ENCODE measurements around the gene SH3RF3.

Gene SH3RF3

DNA sequence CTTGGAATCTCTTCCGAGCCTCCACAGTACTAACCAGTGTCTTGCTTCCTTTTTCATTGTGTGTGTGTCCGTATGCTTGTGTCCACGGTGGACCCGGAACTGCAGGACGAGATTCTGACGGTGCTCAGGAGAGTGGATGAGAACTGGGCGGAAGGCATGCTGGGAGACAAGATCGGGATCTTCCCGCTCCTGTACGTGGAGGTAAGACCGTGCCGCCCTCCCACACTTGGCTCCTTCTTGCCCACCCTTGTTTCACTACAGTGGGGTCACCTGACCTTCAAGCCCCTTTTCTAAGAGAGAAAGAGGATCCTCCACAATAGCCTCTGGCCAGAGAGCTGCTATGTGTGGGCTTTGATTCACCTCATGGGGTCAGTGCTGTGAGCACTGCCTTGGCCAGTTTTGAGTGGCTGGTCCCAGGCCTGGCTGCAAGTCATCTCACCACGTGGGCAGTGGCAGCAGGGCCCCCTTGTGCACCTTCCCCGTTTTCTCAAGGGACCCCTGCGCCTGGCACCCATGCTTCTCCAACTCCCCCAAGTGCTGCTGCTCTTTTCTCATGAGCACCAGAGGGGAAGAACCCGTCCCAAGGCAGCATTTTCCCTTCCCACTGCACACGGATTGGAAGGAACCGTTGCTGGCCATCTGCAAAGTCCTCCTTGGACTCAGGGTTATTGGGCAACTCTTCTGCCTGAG, 242.6 kb downstream of the SH3RF3 start:
- no peaks in the 10 kb centered on the region for H3K9me3 ChIP-seq (ENCODE audit: insufficient read depth, low read length)
- DNase-seq (ENCODE audit: low read depth, low spot score) = no peak
- no peaks in the 10 kb centered on the region for H3K36me3 ChIP-seq (ENCODE audit: insufficient read depth, insufficient read length, low read length)
- TF ChIP-seq YY1 (IDR thresholded peaks at IDR 0.05; ENCODE audit: insufficient read depth, insufficient read length) = no peak
- no peak for TF ChIP-seq SUZ12 (IDR thresholded peaks at IDR 0.05; ENCODE audit: extremely low read depth, insufficient read depth, insufficient read length)
- no peak for TF ChIP-seq ZNF274 (IDR thresholded peaks at IDR 0.05; ENCODE audit: low read depth, low read length)
- no peak overlapping the region for H3K9ac ChIP-seq (ENCODE audit: insufficient read length, low read depth)
- no peaks in the 10 kb centered on the region for H3K27me3 ChIP-seq (ENCODE audit: insufficient read depth, insufficient read length)
- H3K4me3 ChIP-seq (ENCODE audit: insufficient read length, low read depth) = no peak overlapping the region
- H3K4me1 ChIP-seq (ENCODE audit: insufficient read depth, insufficient read length) = no peaks in the 10 kb centered on the region

DNA sequence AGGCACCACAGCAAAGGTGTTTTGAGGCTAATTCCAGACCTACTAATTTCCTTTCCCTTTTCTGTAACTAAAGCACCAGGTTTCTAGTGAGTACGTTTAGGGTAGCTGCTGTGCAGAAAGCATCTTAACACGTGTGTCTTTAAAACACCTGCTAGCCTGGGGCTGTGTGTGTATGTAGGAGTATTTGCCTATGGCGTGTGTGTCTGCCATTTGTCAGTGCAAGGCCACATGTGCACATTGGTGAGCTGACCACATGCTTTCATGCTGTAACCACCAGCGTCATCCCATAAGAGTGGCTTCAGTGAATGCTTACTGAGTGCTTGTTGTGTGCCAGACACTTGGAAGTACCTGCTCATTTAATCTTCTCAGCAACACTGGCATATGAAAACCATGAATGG, 243.2 kb downstream of the SH3RF3 start:
- Histone ChIP-seq H3K27me3 (ENCODE audit: insufficient read depth, insufficient read length) (peaks cover 1% of the 10 kb centered on the region), H3K9ac (ENCODE audit: insufficient read length, low read depth) (no peak overlapping the region), H3K4me3 (ENCODE audit: insufficient read length, low read depth) (no peak overlapping the region), H3K4me1 (ENCODE audit: insufficient read depth, insufficient read length) (no peaks in the 10 kb centered on the region), H3K36me3 (ENCODE audit: insufficient read depth, insufficient read length, low read length) (no peaks in the 10 kb centered on the region), H3K9me3 (ENCODE audit: insufficient read depth, low read length) (no peaks in the 10 kb centered on the region)
- TF ChIP-seq ZNF274 (IDR thresholded peaks at IDR 0.05; ENCODE audit: low read depth, low read length) (no peak), SUZ12 (IDR thresholded peaks at IDR 0.05; ENCODE audit: extremely low read depth, insufficient read depth, insufficient read length) (no peak), YY1 (IDR thresholded peaks at IDR 0.05; ENCODE audit: insufficient read depth, insufficient read length) (no peak)
- DNase-seq (ENCODE audit: low read depth, low spot score) = no peak

DNA sequence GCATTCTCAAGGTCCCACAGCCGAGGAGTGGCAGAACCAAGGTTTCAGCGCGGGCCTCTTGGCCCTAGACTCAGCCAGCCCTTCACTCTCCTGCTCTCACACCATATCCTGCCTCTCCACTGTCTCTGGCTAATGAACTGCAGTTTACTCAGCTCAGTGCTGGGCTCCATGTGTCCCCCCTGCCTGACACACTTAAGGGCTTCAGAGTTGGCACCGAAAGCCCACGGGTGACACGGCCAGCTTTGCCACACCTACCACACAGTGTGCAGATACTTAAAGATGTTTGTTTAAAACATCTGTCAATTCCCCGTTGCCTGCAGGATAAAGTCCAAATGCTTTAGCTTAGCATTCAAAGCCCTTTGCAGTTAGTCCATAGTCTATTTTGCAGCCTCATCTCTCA, 243.6 kb downstream of the SH3RF3 start:
- H3K9ac ChIP-seq (ENCODE audit: insufficient read length, low read depth) = no peak overlapping the region
- H3K36me3 ChIP-seq (ENCODE audit: insufficient read depth, insufficient read length, low read length) = no peaks in the 10 kb centered on the region
- DNase-seq (ENCODE audit: low read depth, low spot score) = no peak
- TF ChIP-seq SUZ12 (IDR thresholded peaks at IDR 0.05; ENCODE audit: extremely low read depth, insufficient read depth, insufficient read length) = no peak
- TF ChIP-seq YY1 (IDR thresholded peaks at IDR 0.05; ENCODE audit: insufficient read depth, insufficient read length) = no peak
- TF ChIP-seq ZNF274 (IDR thresholded peaks at IDR 0.05; ENCODE audit: low read depth, low read length) = no peak
- no peak overlapping the region for H3K4me3 ChIP-seq (ENCODE audit: insufficient read length, low read depth)
- H3K4me1 ChIP-seq (ENCODE audit: insufficient read depth, insufficient read length) = no peaks in the 10 kb centered on the region
- H3K27me3 ChIP-seq (ENCODE audit: insufficient read depth, insufficient read length) = peaks cover 3% of the 10 kb centered on the region
- H3K9me3 ChIP-seq (ENCODE audit: insufficient read depth, low read length) = no peaks in the 10 kb centered on the region

DNA sequence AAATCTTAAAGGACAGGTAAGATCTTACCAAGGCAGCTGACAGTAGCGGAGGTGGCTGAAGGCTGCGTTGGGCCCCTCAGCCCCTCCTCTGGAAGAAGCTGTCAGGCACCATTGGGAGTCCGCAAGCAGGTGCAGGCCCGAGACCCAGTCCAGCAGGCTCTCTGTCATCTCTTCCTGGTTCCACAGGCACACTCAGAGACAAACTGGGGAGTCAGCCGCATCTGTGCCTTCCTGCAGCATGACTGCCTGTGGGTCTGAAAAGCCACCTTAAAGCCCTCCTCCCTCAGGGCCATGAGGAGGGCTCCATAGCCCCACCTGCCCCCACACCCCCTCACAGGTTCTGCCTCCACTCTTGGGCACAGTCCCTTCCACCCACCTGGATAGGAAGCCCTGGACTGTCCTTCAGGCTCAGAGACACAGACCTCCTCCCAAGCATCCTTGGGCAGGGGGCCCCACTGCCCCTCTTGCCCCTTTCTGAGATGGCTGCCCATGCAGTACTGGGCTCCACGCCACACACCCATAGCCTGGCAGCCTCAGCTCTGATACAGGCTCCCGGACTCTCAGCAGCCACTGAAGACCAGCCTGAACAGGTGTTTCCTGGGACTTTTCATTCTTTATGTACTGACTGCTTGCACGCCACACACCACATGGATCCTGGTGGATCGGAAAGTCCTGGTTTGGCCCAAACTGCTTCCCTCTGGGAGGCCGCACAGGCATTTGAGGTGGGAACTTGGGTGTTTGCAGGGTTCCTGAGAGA, 245.0 kb downstream of the SH3RF3 start:
- no peaks in the 10 kb centered on the region for H3K4me1 ChIP-seq (ENCODE audit: insufficient read depth, insufficient read length)
- H3K36me3 ChIP-seq (ENCODE audit: insufficient read depth, insufficient read length, low read length) = no peaks in the 10 kb centered on the region
- H3K9me3 ChIP-seq (ENCODE audit: insufficient read depth, low read length) = no peaks in the 10 kb centered on the region
- peaks cover 12% of the 10 kb centered on the region for H3K27me3 ChIP-seq (ENCODE audit: insufficient read depth, insufficient read length)
- TF ChIP-seq ZNF274 (IDR thresholded peaks at IDR 0.05; ENCODE audit: low read depth, low read length) (no peak), YY1 (IDR thresholded peaks at IDR 0.05; ENCODE audit: insufficient read depth, insufficient read length) (no peak), SUZ12 (IDR thresholded peaks at IDR 0.05; ENCODE audit: extremely low read depth, insufficient read depth, insufficient read length) (no peak)
- no peak overlapping the region for H3K9ac ChIP-seq (ENCODE audit: insufficient read length, low read depth)
- DNase-seq (ENCODE audit: low read depth, low spot score) = no peak
- H3K4me3 ChIP-seq (ENCODE audit: insufficient read length, low read depth) = no peak overlapping the region

DNA sequence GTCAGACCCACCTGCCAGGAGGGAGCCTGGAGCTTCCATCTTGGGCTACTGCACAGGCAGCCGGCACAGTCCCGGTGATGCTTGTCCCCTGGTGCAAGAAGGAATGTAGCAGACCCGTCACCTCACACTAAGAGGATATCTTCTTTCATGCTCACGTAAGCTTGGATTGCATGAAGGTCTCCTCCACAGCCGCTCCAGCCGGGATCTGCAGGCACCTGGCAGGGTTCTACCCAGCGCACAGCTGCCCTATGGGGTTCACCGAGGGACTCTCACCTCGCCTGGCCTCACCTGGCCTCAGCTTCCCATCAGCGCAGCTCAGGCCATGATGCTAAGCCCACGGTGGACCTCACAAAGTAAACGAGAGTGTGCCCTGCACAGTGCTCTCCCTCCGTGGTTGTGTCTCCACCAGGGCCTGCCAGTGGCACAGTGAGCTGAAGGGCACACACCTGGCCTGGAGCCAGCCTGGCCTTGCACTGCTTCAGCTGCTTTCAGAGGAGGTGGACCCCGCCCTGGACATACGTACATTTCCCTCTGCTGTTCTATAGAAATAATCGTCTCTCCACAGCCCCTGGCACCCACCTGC, 245.6 kb downstream of the SH3RF3 start:
- Histone ChIP-seq H3K4me3 (ENCODE audit: insufficient read length, low read depth) (no peak overlapping the region), H3K9me3 (ENCODE audit: insufficient read depth, low read length) (no peaks in the 10 kb centered on the region), H3K9ac (ENCODE audit: insufficient read length, low read depth) (no peak overlapping the region), H3K4me1 (ENCODE audit: insufficient read depth, insufficient read length) (no peaks in the 10 kb centered on the region), H3K27me3 (ENCODE audit: insufficient read depth, insufficient read length) (peaks cover 18% of the 10 kb centered on the region), H3K36me3 (ENCODE audit: insufficient read depth, insufficient read length, low read length) (no peaks in the 10 kb centered on the region)
- no peak for DNase-seq (ENCODE audit: low read depth, low spot score)
- TF ChIP-seq YY1 (IDR thresholded peaks at IDR 0.05; ENCODE audit: insufficient read depth, insufficient read length) = no peak
- TF ChIP-seq SUZ12 (IDR thresholded peaks at IDR 0.05; ENCODE audit: extremely low read depth, insufficient read depth, insufficient read length) = no peak
- no peak for TF ChIP-seq ZNF274 (IDR thresholded peaks at IDR 0.05; ENCODE audit: low read depth, low read length)

DNA sequence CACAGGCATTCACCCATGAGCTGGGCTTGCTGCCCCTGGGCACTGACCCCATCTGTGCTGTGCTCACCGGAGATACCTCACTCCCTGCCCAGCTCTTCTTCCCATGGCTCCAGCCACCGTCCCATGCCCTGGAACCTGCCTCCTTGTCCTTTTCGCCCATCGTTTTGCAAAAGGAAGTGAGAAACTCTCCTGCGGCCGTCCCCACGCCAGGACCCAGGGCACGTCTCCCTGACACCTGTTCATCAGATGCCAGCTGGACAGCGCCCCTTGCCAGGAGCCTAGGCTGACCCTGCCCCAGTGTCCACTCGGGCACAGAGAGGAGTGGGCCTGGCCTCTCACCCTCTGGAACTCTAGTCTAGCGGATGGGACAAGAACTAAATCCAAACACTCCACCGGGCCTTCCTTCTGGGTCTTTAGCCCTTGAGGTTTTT, 246.1 kb downstream of the SH3RF3 start:
- no peak overlapping the region for H3K9ac ChIP-seq (ENCODE audit: insufficient read length, low read depth)
- H3K4me1 ChIP-seq (ENCODE audit: insufficient read depth, insufficient read length) = no peaks in the 10 kb centered on the region
- no peak overlapping the region for H3K4me3 ChIP-seq (ENCODE audit: insufficient read length, low read depth)
- no peak for DNase-seq (ENCODE audit: low read depth, low spot score)
- H3K9me3 ChIP-seq (ENCODE audit: insufficient read depth, low read length) = no peaks in the 10 kb centered on the region
- H3K27me3 ChIP-seq (ENCODE audit: insufficient read depth, insufficient read length) = peaks cover 22% of the 10 kb centered on the region
- no peaks in the 10 kb centered on the region for H3K36me3 ChIP-seq (ENCODE audit: insufficient read depth, insufficient read length, low read length)
- TF ChIP-seq ZNF274 (IDR thresholded peaks at IDR 0.05; ENCODE audit: low read depth, low read length) = no peak
- TF ChIP-seq YY1 (IDR thresholded peaks at IDR 0.05; ENCODE audit: insufficient read depth, insufficient read length) = no peak
- TF ChIP-seq SUZ12 (IDR thresholded peaks at IDR 0.05; ENCODE audit: extremely low read depth, insufficient read depth, insufficient read length) = no peak

DNA sequence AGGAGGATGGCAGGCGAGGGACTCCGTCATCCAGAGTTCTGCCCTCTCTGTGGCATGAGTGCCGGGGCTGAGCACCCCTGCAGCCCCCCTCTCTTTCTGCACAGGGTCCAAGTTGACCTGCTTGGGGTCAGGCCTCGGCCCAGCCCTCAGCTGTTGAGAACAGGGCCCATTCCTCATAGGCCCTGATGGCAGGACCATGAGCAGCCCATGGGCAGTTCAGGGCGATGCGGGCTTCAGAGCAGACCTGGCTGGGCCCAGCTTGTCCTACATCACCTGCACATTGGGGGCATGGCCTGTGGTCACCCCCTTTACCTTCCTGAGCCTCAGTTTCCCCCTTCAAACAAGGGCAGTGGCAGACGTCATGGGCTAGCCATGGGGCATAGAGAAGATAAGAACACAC, 246.7 kb downstream of the SH3RF3 start:
- no peak overlapping the region for H3K4me3 ChIP-seq (ENCODE audit: insufficient read length, low read depth)
- no peak for DNase-seq (ENCODE audit: low read depth, low spot score)
- no peak for TF ChIP-seq SUZ12 (IDR thresholded peaks at IDR 0.05; ENCODE audit: extremely low read depth, insufficient read depth, insufficient read length)
- TF ChIP-seq YY1 (IDR thresholded peaks at IDR 0.05; ENCODE audit: insufficient read depth, insufficient read length) = no peak
- TF ChIP-seq ZNF274 (IDR thresholded peaks at IDR 0.05; ENCODE audit: low read depth, low read length) = no peak
- no peaks in the 10 kb centered on the region for H3K36me3 ChIP-seq (ENCODE audit: insufficient read depth, insufficient read length, low read length)
- no peak overlapping the region for H3K9ac ChIP-seq (ENCODE audit: insufficient read length, low read depth)
- peaks cover 27% of the 10 kb centered on the region for H3K27me3 ChIP-seq (ENCODE audit: insufficient read depth, insufficient read length)
- H3K9me3 ChIP-seq (ENCODE audit: insufficient read depth, low read length) = no peaks in the 10 kb centered on the region
- H3K4me1 ChIP-seq (ENCODE audit: insufficient read depth, insufficient read length) = no peaks in the 10 kb centered on the region

Data from NT2/D1 (cell line).